ENCODE results near the gene TANGO6. TPM values are rescaled to one million over a fixed set of nuclear protein-coding genes. Genes with fewer than 3 reads are reported as not detected.

The TANGO6 gene
- total and polyA plus RNA-seq, 2 of the 8 experiments (the other 6 are each of a cell fraction or from before 2014, with no cell fraction given), result 5.0 to 19.5 TPM

GRCh38 chr16:69108905-69109252 lies 265.5 kb downstream of the TANGO6 start:
- Histone ChIP-seq H3K4me1 (replicated peaks in 1 of 4; ENCODE audit: control insufficient read depth in 3 of 4, insufficient read depth in 4 of 4, low read length in 3 of 4) (peaks cover 4 to 19% (median 12%) of the 10 kb centered on the region in 4 experiments), H2AFZ (ENCODE audit: low read length) (no peak overlapping the region), H2BK5ac (ENCODE audit: low read depth, low read length) (peak overlapping the region; percentile 93), H3K4ac (replicated peaks; ENCODE audit: insufficient read length, low read depth, low read length) (peak overlapping the region; percentile 45), H3K27ac (ENCODE audit: low read depth, low read length) (no peak overlapping the region; the same call in 1 of the 2 replicates), H3K9me3 (ENCODE audit: insufficient read depth in 2 of 2, low read depth in 1 of 2, low read length in 1 of 2) (no peaks in the 10 kb centered on the region), H2BK15ac (ENCODE audit: low read length) (0 out of 2 replicates have a peak overlapping the region, but pooled peaks have one; percentile 1), H2BK12ac (ENCODE audit: low read depth, low read length) (peak overlapping the region; percentile 51; the same call in 1 of the 2 replicates), H4K8ac (ENCODE audit: extremely low read depth, insufficient read depth, low read length) (peak overlapping the region; percentile 46; the same call in 1 of the 2 replicates), H3K9ac (replicated peaks in 1 of 4; ENCODE audit: extremely low read depth in 1 of 4, low read depth in 3 of 4, low read length in 3 of 4) (peak overlapping the region in 1 of 4 experiments; percentile 39; a peak in 1 of 7 replicates), H3K79me1 (ENCODE audit: low read depth, low read length) (peaks cover 19% of the 10 kb centered on the region), H2BK120ac (replicated peaks; ENCODE audit: low read depth, low read length) (no peak overlapping the region), H4K91ac (replicated peaks; ENCODE audit: insufficient read length, low read length) (peak overlapping the region; percentile 29), H3K56ac (replicated peaks; ENCODE audit: insufficient read length, low read depth, low read length) (no peak overlapping the region), H4K5ac (ENCODE audit: insufficient read length, low read depth, low read length) (peak overlapping the region; percentile 10), H3K14ac (ENCODE audit: insufficient read length) (peak overlapping the region; percentile 20), H3K23me2 (ENCODE audit: low read depth, low read length) (peaks cover 21% of the 10 kb centered on the region), H2AK5ac (ENCODE audit: low read depth, low read length) (no peak overlapping the region), H4K20me1 (replicated peaks in 1 of 2; ENCODE audit: control insufficient read depth in 1 of 2, insufficient read depth in 2 of 2, low read length in 2 of 2) (peaks cover 10 to 15% of the 10 kb centered on the region in 2 experiments), H3K4me3 (ENCODE audit: extremely low read depth in 1 of 4, insufficient read depth in 2 of 4, low read depth in 3 of 4, low read length in 4 of 4) (peak overlapping the region in 2 of 4 experiments; percentile 72 to 82; a peak in 2 of 8 replicates), H3K27me3 (replicated peaks in 1 of 4; ENCODE audit: control insufficient read depth in 3 of 4, extremely low read depth in 1 of 4, insufficient read depth in 3 of 4, low read length in 3 of 4) (no peaks in the 10 kb centered on the region), H2BK20ac (ENCODE audit: low read length) (no peak overlapping the region), H3K79me2 (ENCODE audit: control insufficient read depth in 1 of 2, insufficient read depth in 2 of 2, low read length in 2 of 2) (peaks cover 11 to 53% of the 10 kb centered on the region in 2 experiments; a peak in 3 of 4 replicates), H3K4me2 (ENCODE audit: insufficient read depth in 1 of 2, low read depth in 2 of 2, low read length in 2 of 2) (peak overlapping the region; percentile 92 to 98), H3K36me3 (ENCODE audit: control insufficient read depth in 2 of 4, insufficient read depth in 4 of 4, low read length in 3 of 4) (peaks cover 13 to 38% (median 30%) of the 10 kb centered on the region in 4 experiments), H3K18ac (ENCODE audit: extremely low read depth, low read length) (peak overlapping the region; percentile 85), H3K23ac (ENCODE audit: insufficient read length) (no peak overlapping the region)
- 82% methylated on average over 4 of the region's 4 CpGs; no CpG with 5 or more reads in 1 of the 2 experiments for WGBS, 2 experiments (ENCODE audit: extremely low coverage in 1 of 2, insufficient coverage in 1 of 2, insufficient read length in 1 of 2, insufficient replicate concordance in 2 of 2, low coverage in 1 of 2, low lambda C conversion rate in 2 of 2, missing lambda C conversion rate in 1 of 2)
- DNase-seq (ENCODE audit: low read depth in 1 of 2, low spot score in 2 of 2), result no peak
- CTCF ChIA-PET (ENCODE audit: partially characterized antibody), result interaction anchor here (0.6 to 10.6 kb wide), 14 partner anchors 9 to 261 kb away, joined by 3 to 174 read pairs (median 5); no protein-coding TSS in a partner anchor
- no peak for TF ChIP-seq POLR2AphosphoS5 (IDR thresholded peaks at IDR 0.05; ENCODE audit: low read depth, low read length)
- TF ChIP-seq SP1 (IDR thresholded peaks at IDR 0.05; ENCODE audit: low read depth, low read length), result no peak
- TF ChIP-seq GTF2F1 (IDR thresholded peaks at IDR 0.05; ENCODE audit: borderline replicate concordance, low read depth, low read length), result no peak
- TF ChIP-seq SUZ12 (IDR thresholded peaks at IDR 0.05; ENCODE audit: low read length), result no peak
- no peak for TF ChIP-seq YY1 (IDR thresholded peaks at IDR 0.05; ENCODE audit: low read depth, low read length)
- no peak for TF ChIP-seq MAFK (IDR thresholded peaks at IDR 0.05; ENCODE audit: low read depth, low read length)
- POLR2A ChIA-PET (ENCODE audit: partially characterized antibody), result interaction anchor here (0.9 to 6.1 kb wide), 17 partner anchors 8 to 201 kb away, joined by 3 to 38 read pairs (median 8); partner anchors contain the start of genes CHTF8 and UTP4
- no peak for FAIRE-seq
